Mesenchymal stem cell (in vitro differentiated cells and primary cell): Measurements from ENCODE around the gene LZTS2.

Experiments
- DNase-seq: peaks from one replicate; pipeline ENCODE4 v3.0.0-alpha.2; 2013
- H2AFZ ChIP-seq: one replicate; pipeline ENCODE4 v1.6.1; 2013; ENCODE audit warnings: low read depth, mild to moderate bottlenecking, control low read depth, inconsistent platforms, low read length, moderate library complexity
- H2AK5ac ChIP-seq: 2 replicates; pipeline ENCODE4 v1.6.1; 2013; ENCODE audit warnings: low read length, moderate library complexity, mild to moderate bottlenecking, inconsistent platforms; ENCODE audit not compliant: severe bottlenecking
- H2BK120ac ChIP-seq: one replicate; pipeline ENCODE4 v1.6.1; 2013; ENCODE audit warnings: low read depth, mild to moderate bottlenecking, inconsistent platforms, low read length, moderate library complexity
- H2BK12ac ChIP-seq, 2 experiments: one replicate each; pipeline ENCODE4 v1.6.1; 2013; ENCODE audit warnings: inconsistent platforms in 2 of 2, low read length in 2 of 2, mild to moderate bottlenecking in 2 of 2, moderate library complexity in 2 of 2, control low read depth in 1 of 2
- H2BK15ac ChIP-seq: one replicate; pipeline ENCODE4 v1.6.1; 2013; ENCODE audit warnings: mild to moderate bottlenecking, low read depth, inconsistent platforms; ENCODE audit not compliant: poor library complexity, severe bottlenecking
- H2BK5ac ChIP-seq: 2 replicates; pipeline ENCODE4 v1.6.1; 2013; ENCODE audit warnings: low read depth, mild to moderate bottlenecking, low read length, control low read depth, inconsistent platforms; ENCODE audit not compliant: poor library complexity, severe bottlenecking
- H3K14ac ChIP-seq, 2 experiments: one replicate each; pipeline ENCODE4 v1.6.1; 2013; ENCODE audit warnings: inconsistent platforms in 2 of 2, low read length in 2 of 2, control low read depth in 1 of 2, mild to moderate bottlenecking in 1 of 2, moderate library complexity in 1 of 2
- H3K18ac ChIP-seq, 2 experiments: one replicate each; pipeline ENCODE4 v1.6.1; 2013; ENCODE audit warnings: inconsistent platforms in 2 of 2, low read length in 2 of 2, control low read depth in 1 of 2, low read depth in 1 of 2, mild to moderate bottlenecking in 1 of 2
- H3K23ac ChIP-seq, 2 experiments: one replicate each; pipeline ENCODE4 v1.6.1; 2013; ENCODE audit warnings: inconsistent platforms in 2 of 2, low read length in 2 of 2, mild to moderate bottlenecking in 2 of 2, moderate library complexity in 2 of 2, control low read depth in 1 of 2
- H3K27ac ChIP-seq: 2 replicates; pipeline ENCODE4 v1.5.1; 2013; ENCODE audit warnings: mild to moderate bottlenecking, moderate library complexity, low read length, control low read depth, inconsistent platforms; ENCODE audit not compliant: poor library complexity, severe bottlenecking
- H3K27me3 ChIP-seq, 2 experiments: 2 replicates each; pipeline versions ENCODE4 v1.6.1 to v1.7.0; 2013; ENCODE audit warnings: low read length in 2 of 2, mild to moderate bottlenecking in 2 of 2, moderate library complexity in 2 of 2, control low read depth in 1 of 2, inconsistent platforms in 1 of 2; ENCODE audit not compliant: control insufficient read depth in 1 of 2, insufficient read depth in 1 of 2
- H3K36me3 ChIP-seq, 2 experiments: 2 replicates each; pipeline versions ENCODE4 v1.6.1 to v1.7.0; 2013; ENCODE audit warnings: low read length in 2 of 2, control low read depth in 1 of 2, inconsistent platforms in 1 of 2, low read depth in 1 of 2, mild to moderate bottlenecking in 1 of 2; ENCODE audit not compliant: insufficient read depth in 2 of 2, control insufficient read depth in 1 of 2
- H3K4ac ChIP-seq, 2 experiments: one replicate each; pipeline ENCODE4 v1.6.1; 2013; ENCODE audit warnings: inconsistent platforms in 2 of 2, low read length in 2 of 2, mild to moderate bottlenecking in 2 of 2, moderate library complexity in 2 of 2, control low read depth in 1 of 2, low read depth in 1 of 2
- H3K4me1 ChIP-seq: 2 replicates; pipeline ENCODE4 v1.6.1; 2013; ENCODE audit warnings: low read depth, low read length, control low read depth; ENCODE audit not compliant: control insufficient read depth, insufficient read depth
- H3K4me2 ChIP-seq: 2 replicates; pipeline ENCODE4 v1.6.1; 2013; ENCODE audit warnings: low read length, mild to moderate bottlenecking, inconsistent platforms; ENCODE audit not compliant: poor library complexity, severe bottlenecking
- H3K4me3 ChIP-seq, 2 experiments: 2 replicates each; pipeline versions ENCODE4 v1.5.1 to v1.7.0; 2013; ENCODE audit warnings: low read length in 2 of 2, mild to moderate bottlenecking in 2 of 2, control low read depth in 1 of 2, low read depth in 1 of 2; ENCODE audit not compliant: insufficient read depth in 1 of 2
- H3K79me1 ChIP-seq: replicated peaks from 2 replicates; pipeline ENCODE4 v1.6.1; 2013; ENCODE audit warnings: mild to moderate bottlenecking, control low read depth, low read length, inconsistent platforms; ENCODE audit not compliant: poor library complexity, severe bottlenecking
- H3K9ac ChIP-seq: 2 replicates; pipeline ENCODE4 v1.7.0; 2013; ENCODE audit warnings: mild to moderate bottlenecking, low read length, moderate library complexity
- H3K9me3 ChIP-seq: 2 replicates; pipeline ENCODE4 v1.7.0; 2013; ENCODE audit warnings: mild to moderate bottlenecking, low read length; ENCODE audit not compliant: control insufficient read depth
- H4K8ac ChIP-seq: one replicate; pipeline ENCODE4 v1.6.1; 2013; ENCODE audit warnings: inconsistent platforms, mild to moderate bottlenecking, low read length, moderate library complexity
- H4K91ac ChIP-seq: one replicate; pipeline ENCODE4 v1.6.1; 2013; ENCODE audit warnings: mild to moderate bottlenecking, low read length, inconsistent platforms
- WGBS: methylation state at CpG from one replicate; pipeline ENCODE4 v1.1.7; 2013; ENCODE audit warnings: mixed read lengths; 5-methylcytosine and 5-hydroxymethylcytosine counted together

The LZTS2 gene

DNA sequence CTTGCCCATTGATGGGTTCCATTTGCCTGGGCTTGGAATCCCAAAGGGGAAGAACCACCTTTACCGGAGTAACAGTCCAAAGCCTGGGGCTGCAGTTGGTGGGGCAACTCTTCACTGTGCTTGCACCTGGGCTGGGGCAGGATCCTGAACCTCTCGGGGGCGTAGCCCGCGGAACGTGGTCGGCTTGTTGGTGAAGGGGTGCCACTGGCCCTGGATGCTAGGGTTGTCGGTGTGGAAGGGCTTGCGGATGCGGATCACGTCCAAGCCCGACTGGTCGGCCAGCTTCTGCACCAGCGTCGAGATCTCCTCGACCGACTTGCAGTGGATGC is 13.0 kb upstream of the LZTS2 start:
- Histone ChIP-seq H3K27me3 (no peaks in the 10 kb centered on the region), H3K4me2 (peak overlapping the region; percentile 45), H3K9me3 (no peaks in the 10 kb centered on the region), H2AK5ac (no peak overlapping the region), H3K4ac (no peak overlapping the region), H2AFZ (peak overlapping the region; percentile 98), H3K23ac (peak overlapping the region in 1 of 2 experiments; percentile 51), H2BK120ac (no peak overlapping the region), H2BK15ac (no peak overlapping the region), H2BK5ac (no peak overlapping the region), H3K4me3 (peak overlapping the region; percentile 92 to 94), H3K79me1 (peaks cover 43% of the 10 kb centered on the region), H4K8ac (peak overlapping the region; percentile 95), H3K36me3 (peaks cover 52 to 60% of the 10 kb centered on the region in 2 experiments), H3K4me1 (peaks cover 24% of the 10 kb centered on the region), H3K9ac (peak overlapping the region; percentile 90), H3K18ac (peak overlapping the region in 1 of 2 experiments; percentile 90), H4K91ac (peak overlapping the region; percentile 67), H3K27ac (no peak overlapping the region), H3K14ac (no peak overlapping the region), H2BK12ac (no peak overlapping the region)
- 33% methylated on average over 17 of the region's 17 CpGs for WGBS
- no peak for DNase-seq

- Histone ChIP-seq H2BK120ac (no peak within 1 kb of the TSS), H4K91ac (peak within 1 kb of the TSS; percentile 67), H3K9me3 (no peaks in the 10 kb centered on the region), H3K4me1 (peaks cover 24% of the 10 kb centered on the region), H3K4me2 (peak within 1 kb of the TSS; percentile 60), H2AFZ (peak within 1 kb of the TSS; percentile 98), H3K23ac (peak within 1 kb of the TSS in 1 of 2 experiments; percentile 60), H3K18ac (peak within 1 kb of the TSS; percentile 90 to 93), H3K79me1 (peaks cover 43% of the 10 kb centered on the region), H3K14ac (peak within 1 kb of the TSS in 1 of 2 experiments; percentile 95), H3K36me3 (peaks cover 51 to 60% of the 10 kb centered on the region in 2 experiments), H3K9ac (peak within 1 kb of the TSS; percentile 90), H4K8ac (peak within 1 kb of the TSS; percentile 95), H2AK5ac (no peak within 1 kb of the TSS), H3K27me3 (no peaks in the 10 kb centered on the region), H3K4ac (peak within 1 kb of the TSS; percentile 39 to 83), H2BK5ac (no peak within 1 kb of the TSS), H2BK12ac (no peak within 1 kb of the TSS), H2BK15ac (no peak within 1 kb of the TSS), H3K4me3 (peak within 1 kb of the TSS; percentile 92 to 94), H3K27ac (peak within 1 kb of the TSS; percentile 88)
- DNase-seq = peak; percentile 81
- WGBS = 2% methylated on average over 72 of the region's 75 CpGs
Measured at GRCh38 chr10:100986952-100987684, 12.5 kb upstream of the LZTS2 start, which contains the start of the genes MRPL43 and TWNK. Gene MRPL43 (minus strand): TSS chr10:100987497. CDS start chr10:100987443, 54 bp downstream. Gene TWNK (plus strand): TSS chr10:100987543. CDS start chr10:100988211, 668 bp downstream.

- H3K23ac ChIP-seq = no peak overlapping the region
- no peak overlapping the region for H3K27ac ChIP-seq
- H3K9ac ChIP-seq = peak overlapping the region; percentile 90
- no peak for DNase-seq
- H3K27me3 ChIP-seq = no peaks in the 10 kb centered on the region
- no peak overlapping the region for H3K4ac ChIP-seq
- peaks cover 52 to 57% of the 10 kb centered on the region in 2 experiments for H3K36me3 ChIP-seq
- 2% methylated on average over 15 of the region's 15 CpGs for WGBS
- no peak overlapping the region for H2BK5ac ChIP-seq
- H4K8ac ChIP-seq = peak overlapping the region; percentile 27
- peaks cover 24% of the 10 kb centered on the region for H3K4me1 ChIP-seq
- peak overlapping the region; percentile 51 for H2AFZ ChIP-seq
- no peak overlapping the region for H2BK15ac ChIP-seq
- H3K18ac ChIP-seq = peak overlapping the region in 1 of 2 experiments; percentile 7
- peak overlapping the region; percentile 60 for H3K4me2 ChIP-seq
- H2BK12ac ChIP-seq = no peak overlapping the region
- no peaks in the 10 kb centered on the region for H3K9me3 ChIP-seq
- H4K91ac ChIP-seq = no peak overlapping the region
- H2BK120ac ChIP-seq = no peak overlapping the region
- H3K79me1 ChIP-seq = peaks cover 43% of the 10 kb centered on the region
- no peak overlapping the region for H2AK5ac ChIP-seq
- peak overlapping the region; percentile 92 to 94 for H3K4me3 ChIP-seq
- H3K14ac ChIP-seq = no peak overlapping the region
Measured at GRCh38 chr10:100987685-100988049, 11.9 kb upstream of the LZTS2 start.

DNA sequence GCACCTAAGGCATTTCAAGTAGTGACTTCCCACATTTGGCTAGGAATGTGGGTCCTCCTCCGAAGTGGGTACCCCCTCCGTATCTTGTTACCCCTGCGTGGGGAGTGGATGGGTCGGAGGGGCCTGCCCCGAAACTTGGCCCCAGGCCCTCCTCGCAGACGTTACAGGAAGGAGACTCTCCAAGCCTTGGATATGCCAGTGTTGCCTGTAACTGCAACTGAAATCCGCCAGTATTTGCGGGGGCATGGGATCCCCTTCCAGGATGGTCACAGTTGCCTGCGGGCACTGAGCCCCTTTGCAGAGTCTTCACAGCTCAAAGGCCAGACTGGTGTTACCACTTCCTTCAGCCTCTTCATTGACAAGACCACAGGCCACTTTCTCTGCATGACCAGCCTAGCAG is 11.4 kb upstream of the LZTS2 start:
- Histone ChIP-seq H3K36me3 (peaks cover 51 to 56% of the 10 kb centered on the region in 2 experiments), H2BK120ac (no peak overlapping the region), H4K91ac (no peak overlapping the region), H3K79me1 (peaks cover 43% of the 10 kb centered on the region), H3K9ac (peak overlapping the region; percentile 90), H3K27ac (no peak overlapping the region), H2AFZ (no peak overlapping the region), H2BK5ac (no peak overlapping the region), H3K27me3 (no peaks in the 10 kb centered on the region), H3K9me3 (no peaks in the 10 kb centered on the region), H3K14ac (no peak overlapping the region), H3K23ac (no peak overlapping the region), H3K4me3 (peak overlapping the region; percentile 92 to 94), H3K4ac (no peak overlapping the region), H2BK15ac (no peak overlapping the region), H3K18ac (no peak overlapping the region), H3K4me2 (peak overlapping the region; percentile 60), H2BK12ac (no peak overlapping the region), H4K8ac (no peak overlapping the region), H2AK5ac (no peak overlapping the region), H3K4me1 (peaks cover 24% of the 10 kb centered on the region)
- DNase-seq = no peak
- 80% methylated on average over 10 of the region's 10 CpGs for WGBS
